ENCODE data around the gene REG4.

GRCh38 chr1:119758584-119758983 lies 52.7 kb downstream of the REG4 start:
- TF ChIP-seq EZH2 (IDR thresholded peaks at IDR 0.05; ENCODE audit: low read length, missing control alignments) (no peak), CTCF (conservative IDR thresholded peaks at IDR 0.05 in 1 of 2, IDR thresholded peaks at IDR 0.05 in 1 of 2; ENCODE audit: low read depth in 1 of 2, low read length in 2 of 2) (no peak)

All from fibroblast of lung (primary cell).